Cerebellar nuclear complex (tissue), 1 donor: ENCODE data around the gene SLC7A7.
"Not testable (repeated sequence)": the region's sequence is repeated elsewhere in the genome, so short reads cannot be mapped to it uniquely, and the experiment has no call there.

Experiments
- DNase-seq, 2 experiments: peaks; one replicate each; lab custom pipeline; 2025; lab: John Stamatoyannopoulos, UW

SLC7A7 gene

GRCh38 chr14:22821193-22822015 lies 6.2 kb upstream of the SLC7A7 start:
- DNase-seq: no peak

- no peak for DNase-seq
These were observed 5.5 kb upstream of the SLC7A7 start for GRCh38 chr14:22820731-22821130.

- no peak for DNase-seq
These were observed 4.1 kb upstream of the SLC7A7 start for GRCh38 chr14:22819151-22819988.

- DNase-seq: no peak
These were observed 862 bp downstream of the SLC7A7 start for GRCh38 chr14:22814373-22814772.

GRCh38 chr14:22813145-22813544 lies 2.1 kb downstream of the SLC7A7 start:
- DNase-seq: no peak

- no peak for DNase-seq
These were observed 2.5 kb downstream of the SLC7A7 start for GRCh38 chr14:22812744-22813143.

- no peak for DNase-seq
These were observed 3.5 kb downstream of the SLC7A7 start for GRCh38 chr14:22811722-22812121.

GRCh38 chr14:22808388-22809209 lies 6.6 kb downstream of the SLC7A7 start:
- DNase-seq: no peak

- no peak for DNase-seq
These were observed 7.7 kb downstream of the SLC7A7 start for GRCh38 chr14:22807432-22808087.

- DNase-seq: not testable (repeated sequence)
These were observed 10.0 kb downstream of the SLC7A7 start for GRCh38 chr14:22805235-22805634.

GRCh38 chr14:22803687-22803974 lies 11.6 kb downstream of the SLC7A7 start:
- DNase-seq: no peak

GRCh38 chr14:22802860-22803686 lies 12.2 kb downstream of the SLC7A7 start:
- no peak for DNase-seq

- DNase-seq: no peak
These were observed 13.5 kb downstream of the SLC7A7 start for GRCh38 chr14:22801716-22802115.

- DNase-seq: no peak
These were observed 14.9 kb downstream of the SLC7A7 start for GRCh38 chr14:22800346-22800745.

- no peak for DNase-seq
These were observed 16.7 kb downstream of the SLC7A7 start for GRCh38 chr14:22798528-22798927.

GRCh38 chr14:22797017-22797917 lies 18.0 kb downstream of the SLC7A7 start:
- no peak for DNase-seq

GRCh38 chr14:22796087-22796707 lies 19.0 kb downstream of the SLC7A7 start:
- DNase-seq: no peak

- no peak for DNase-seq
These were observed 20.7 kb downstream of the SLC7A7 start for GRCh38 chr14:22794551-22794951.

GRCh38 chr14:22793976-22794375 lies 21.3 kb downstream of the SLC7A7 start:
- no peak for DNase-seq
